NCI-H446 treated with DMSO at 0.1 percent for 48 hours (cell line): ENCODE results near the gene ENTREP1.

Experiments
- DNase-seq: peaks from one replicate; lab custom pipeline; 2025; lab: John Stamatoyannopoulos, UW

Gene ENTREP1

DNA sequence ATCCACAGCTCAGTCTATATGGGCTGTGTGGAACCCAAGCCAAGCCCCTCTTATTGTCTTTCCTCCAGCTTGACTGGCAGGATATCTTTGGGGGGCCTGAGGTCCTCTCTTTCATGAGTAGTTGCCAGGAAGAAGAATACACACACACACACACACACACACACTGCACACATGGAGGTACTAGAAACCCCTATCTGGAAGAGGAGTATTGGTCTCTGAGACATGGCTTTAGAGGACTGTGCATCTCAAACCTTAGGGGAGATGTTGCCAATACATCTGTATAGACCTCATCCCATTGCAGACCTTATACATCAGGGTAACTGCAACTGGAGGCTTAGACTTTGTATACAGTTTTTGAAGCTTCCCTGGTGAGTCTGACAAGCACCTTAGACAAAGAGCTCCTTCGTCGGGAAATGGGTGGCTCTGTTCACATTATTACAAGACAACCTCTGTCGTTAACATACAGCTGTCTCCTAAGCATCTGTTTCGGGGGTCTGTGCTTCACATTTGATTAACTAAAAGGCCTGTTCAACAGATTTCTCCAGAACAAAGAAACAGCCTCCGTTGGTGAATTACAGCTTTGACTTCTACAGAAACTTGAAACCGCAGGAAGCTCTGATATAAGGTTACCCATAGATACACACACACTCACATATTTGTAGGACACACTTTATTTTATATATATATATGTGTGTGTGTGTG lies 5.5 kb upstream of the ENTREP1 start:
- no peak for DNase-seq

DNA sequence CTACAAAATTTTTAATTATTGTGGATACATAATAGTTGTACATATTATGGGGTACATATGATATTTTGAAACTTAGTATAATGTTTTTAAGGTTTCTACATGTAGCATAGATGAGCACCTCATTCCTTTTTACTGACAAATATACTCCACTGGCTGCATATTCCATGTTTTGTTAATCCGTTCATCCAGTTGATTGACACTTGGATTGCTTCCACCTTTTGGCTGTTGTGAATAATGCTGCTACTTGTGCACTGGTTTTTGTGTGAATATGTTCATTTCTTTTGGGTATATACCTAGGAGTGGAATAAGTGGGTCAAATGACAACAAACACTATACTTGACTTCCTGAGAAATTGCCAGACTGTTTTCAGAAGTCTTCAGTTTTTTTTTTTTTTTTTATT lies 2.8 kb upstream of the ENTREP1 start:
- no peak for DNase-seq

DNA sequence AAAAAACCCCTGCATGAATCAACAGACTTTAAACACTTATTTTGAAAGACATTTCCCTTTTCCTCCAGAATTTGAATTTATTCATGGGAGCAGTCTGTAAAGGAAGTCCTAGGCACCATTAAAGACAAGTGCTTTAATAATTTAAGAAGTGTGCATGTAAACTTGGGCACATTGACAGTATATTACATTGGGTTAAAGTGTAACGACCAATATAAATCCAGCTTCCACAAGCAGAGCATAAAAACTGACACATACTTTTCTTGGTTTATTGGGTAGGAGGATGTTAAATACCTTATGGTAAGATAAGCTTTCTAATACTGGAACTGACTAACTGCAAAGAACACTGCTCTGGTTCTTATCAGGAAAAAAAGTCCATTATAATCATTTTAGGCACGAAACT lies 1.2 kb upstream of the ENTREP1 start:
- DNase-seq = no peak

DNA sequence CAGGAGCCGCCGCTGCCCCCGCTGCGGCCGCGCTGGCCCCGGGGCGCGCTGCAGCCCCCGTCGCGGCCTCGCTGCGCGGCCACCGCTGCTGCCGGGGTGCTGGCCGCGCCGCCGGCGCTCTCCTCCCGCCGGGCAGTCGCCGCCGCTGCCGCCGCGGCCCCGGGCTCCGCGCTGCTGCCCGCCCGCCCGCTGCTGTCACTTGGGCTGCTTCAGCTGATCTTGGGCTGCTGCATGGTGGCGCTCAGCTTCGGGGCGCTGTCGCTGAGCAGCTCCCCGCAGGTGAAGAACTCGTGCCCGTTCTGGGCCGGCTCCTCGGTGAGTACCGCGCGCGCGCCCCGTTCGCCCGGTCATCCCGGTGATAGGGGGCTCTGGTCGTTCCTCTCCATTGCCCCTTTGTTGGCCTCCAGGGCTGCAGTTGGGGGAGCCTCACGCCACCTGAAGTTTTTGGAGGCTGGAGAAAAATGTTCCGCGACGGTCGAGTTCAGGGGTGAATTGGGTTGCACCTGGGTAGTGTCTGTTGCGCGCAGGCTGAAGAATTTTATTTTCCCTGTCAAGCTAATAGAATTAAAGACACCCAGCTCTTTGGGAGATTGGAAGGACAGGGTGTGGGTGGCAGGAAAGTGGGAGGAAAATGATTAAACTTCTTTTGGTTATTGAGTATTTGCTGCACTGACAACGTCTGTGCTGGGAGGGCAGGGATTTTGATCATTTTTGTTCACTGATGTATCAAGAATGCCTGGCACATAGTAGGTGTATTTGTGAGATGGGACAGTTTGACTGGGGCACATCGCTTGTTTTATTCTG lies 596 bp downstream of the ENTREP1 start:
- DNase-seq = no peak

DNA sequence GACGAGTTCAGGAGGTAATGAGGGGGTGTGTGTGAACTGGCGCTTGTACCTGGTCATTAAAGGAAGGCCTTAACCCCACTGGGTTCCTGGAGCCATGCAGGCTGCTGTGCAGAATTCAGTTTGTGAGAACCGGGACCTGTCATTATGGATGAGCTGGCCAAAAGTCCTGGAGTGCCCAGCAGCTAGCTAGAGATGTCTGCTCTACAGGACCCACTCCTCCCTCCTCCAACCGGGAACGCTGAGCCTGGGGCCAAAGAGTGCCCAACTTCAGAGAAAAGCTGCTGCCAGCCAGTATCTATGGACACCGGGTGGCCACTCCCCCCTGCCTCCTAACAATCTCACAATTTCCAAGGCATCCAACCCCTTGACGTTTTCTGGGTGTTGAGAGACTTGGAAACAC lies 1.2 kb downstream of the ENTREP1 start:
- DNase-seq = no peak

DNA sequence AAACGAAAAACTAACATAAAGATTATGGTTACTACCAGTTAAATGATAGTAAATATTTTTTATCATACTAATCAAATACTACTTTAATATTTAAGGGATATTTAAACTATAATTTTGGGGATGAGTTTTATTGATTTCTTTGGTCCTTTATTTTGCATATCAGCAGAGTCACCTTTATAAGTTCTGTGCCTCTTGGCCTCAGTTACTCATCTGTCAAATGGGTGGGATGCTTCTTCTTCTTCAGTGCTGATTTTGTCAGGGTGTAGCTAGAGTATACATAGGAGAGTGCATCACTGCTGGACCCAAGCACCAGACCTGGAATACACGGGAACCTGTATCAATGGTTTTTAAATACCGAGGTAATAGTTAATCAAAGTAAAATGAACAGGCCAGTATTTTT lies 5.6 kb downstream of the ENTREP1 start:
- DNase-seq = no peak

DNA sequence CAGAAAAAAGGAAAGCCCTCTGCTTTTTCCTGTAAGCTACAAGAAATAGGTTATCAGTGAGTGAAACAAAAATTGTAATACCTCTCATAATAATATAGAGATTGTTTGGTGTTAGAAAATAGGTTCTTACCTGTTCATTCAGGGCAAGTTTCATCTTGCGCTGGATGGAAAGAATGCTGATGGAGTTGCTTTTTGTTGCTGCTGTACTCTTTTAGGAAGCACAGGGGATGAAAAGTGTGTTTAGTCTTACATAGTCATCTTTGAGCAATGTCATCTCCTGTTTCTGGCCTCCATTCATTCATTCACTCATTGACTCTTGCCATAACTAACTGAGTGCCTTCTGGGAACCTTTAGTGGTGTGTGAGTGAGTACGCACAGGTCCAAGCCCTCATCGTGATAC lies 6.4 kb downstream of the ENTREP1 start:
- DNase-seq = no peak

DNA sequence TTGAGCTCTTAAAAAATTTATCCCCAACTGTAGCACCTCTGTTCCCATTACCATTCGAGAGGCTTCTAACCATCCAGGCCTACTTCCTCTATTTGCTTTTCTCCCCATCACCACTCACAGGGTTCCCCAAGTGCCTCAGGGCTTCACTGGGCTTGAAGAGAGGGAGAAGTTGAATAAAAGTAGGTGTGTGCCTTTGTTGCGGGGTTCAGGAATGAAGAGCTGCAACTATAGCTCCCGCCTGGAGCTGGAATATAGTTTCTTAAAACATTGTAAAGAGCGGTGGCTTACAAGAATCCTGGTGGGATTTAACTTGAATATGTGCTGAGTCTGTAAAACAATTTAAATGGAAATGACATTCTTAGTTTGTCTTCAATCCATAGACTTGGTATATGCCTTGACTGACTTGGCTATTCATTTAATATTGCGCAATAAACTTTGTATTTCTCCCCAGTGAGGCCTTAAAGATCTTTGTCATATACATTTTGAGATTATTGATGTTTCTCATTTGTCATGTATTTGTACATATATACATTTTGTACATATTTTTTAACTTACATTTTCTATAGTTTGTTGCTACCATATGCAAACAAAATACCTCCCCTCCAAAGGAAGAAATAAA lies 7.2 kb downstream of the ENTREP1 start:
- no peak for DNase-seq

DNA sequence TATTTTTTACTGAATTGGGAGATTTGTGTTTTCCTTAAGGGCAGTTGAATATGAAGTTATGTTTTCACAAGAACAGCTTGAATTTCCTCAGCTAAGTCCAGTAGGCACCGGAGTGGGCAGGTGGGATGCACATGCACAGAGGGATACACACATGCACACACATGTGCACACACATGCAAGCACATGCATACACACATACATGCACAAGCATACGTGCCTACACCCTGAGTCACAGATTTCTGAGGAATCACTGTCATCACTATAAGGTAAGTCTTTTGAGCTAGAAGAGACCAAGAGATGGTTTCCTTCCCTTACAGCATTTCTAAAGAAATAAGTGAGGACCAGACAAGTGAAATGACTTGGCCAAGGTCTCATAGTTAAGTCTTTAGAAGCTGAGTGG lies 8.7 kb downstream of the ENTREP1 start:
- DNase-seq = no peak

DNA sequence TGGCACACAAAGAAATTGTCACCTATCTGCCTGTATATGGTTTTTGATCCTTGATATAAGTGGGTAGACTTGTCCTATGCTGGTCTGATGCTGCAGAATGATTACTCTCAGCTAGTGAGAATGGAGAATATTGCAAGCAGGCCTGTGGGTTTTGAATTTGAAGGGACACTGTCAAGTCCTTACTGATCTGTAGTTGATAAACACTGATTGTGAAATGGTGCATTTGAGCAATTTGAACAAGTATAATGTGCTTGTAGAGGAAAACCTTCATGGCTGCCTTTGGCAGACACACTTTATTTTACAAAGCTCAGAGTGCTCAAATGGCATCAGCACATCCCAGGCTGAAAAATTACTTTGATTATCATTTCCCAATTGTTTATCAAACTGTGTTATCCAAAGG lies 9.3 kb downstream of the ENTREP1 start:
- no peak for DNase-seq

DNA sequence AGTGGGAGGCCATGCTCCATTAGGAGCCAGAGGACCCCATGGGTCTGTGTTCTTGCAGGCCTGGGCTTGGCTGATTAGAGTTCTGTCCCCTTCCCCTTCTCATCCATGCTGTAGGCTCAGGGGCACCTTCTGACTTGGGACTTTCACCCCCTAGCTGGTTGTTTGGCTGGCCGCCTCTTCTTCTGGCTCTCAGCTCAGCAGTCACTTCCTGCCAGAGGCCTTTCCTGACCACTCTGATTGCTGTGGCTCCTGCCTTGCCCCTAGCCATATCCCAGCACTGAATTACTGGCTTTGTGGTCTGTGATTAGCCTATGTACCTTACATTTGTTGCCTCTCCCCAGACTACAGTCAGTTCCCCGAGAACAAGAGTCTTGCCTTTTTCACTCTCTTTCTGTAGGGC lies 14.6 kb downstream of the ENTREP1 start:
- DNase-seq = no peak

DNA sequence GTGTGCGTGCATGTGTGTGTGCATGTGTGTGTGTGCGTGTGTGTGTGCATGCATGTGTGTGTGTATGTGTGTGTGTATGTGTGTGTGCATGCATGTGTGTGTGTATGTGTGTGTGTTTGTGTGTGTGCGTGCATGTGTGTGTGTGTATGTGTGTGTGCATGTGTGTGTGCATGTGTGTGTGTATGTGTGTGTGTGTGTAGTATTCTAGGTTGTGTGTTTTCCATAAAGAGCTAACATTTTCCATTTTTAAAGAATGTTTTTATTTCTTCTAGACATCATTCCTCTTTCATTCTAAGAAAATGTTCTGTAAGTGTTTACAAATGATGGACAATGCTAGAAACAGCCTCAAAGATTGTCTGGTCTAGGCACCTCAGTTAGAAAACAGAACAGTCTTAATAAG lies 15.6 kb downstream of the ENTREP1 start:
- DNase-seq = no peak

DNA sequence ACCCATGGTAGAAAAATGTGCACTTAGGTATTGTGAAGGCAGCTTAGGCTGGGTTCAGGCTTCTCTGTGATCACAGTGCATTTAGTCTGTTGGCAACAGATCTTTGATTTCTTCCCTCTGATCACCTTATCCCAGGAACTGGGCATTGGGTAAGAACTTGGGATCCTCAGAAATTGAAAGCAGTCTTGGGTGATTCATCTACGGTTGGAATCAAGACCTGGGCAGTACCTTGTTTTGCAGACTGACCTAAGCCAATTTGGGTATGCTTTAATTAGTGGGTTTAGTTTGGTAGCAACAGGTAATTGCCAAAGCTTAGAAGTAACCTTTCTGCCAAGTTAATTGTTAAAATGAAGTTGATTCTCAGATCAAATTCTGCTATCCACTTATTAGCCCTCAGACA lies 17.8 kb downstream of the ENTREP1 start:
- no peak for DNase-seq

DNA sequence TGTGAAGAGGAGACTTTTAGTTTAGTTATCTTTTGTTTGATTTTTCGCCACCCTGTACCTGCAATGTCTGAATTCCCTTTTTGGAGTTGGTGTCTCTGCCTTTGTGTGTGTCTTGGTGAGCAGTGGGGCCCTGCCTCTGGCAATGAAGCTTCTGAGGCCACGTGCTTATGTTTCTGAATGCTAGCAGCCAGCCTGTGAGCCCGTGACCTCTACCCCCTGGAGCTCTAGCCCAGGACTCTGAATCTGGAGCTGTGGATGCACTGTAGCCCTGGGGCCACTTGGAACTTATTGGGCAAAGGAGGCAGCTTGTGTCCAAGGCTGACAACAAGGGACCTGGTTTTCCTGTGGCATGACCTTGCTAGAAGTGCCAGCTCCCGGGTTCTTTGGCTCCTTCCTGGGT lies 19.4 kb downstream of the ENTREP1 start:
- DNase-seq = no peak

DNA sequence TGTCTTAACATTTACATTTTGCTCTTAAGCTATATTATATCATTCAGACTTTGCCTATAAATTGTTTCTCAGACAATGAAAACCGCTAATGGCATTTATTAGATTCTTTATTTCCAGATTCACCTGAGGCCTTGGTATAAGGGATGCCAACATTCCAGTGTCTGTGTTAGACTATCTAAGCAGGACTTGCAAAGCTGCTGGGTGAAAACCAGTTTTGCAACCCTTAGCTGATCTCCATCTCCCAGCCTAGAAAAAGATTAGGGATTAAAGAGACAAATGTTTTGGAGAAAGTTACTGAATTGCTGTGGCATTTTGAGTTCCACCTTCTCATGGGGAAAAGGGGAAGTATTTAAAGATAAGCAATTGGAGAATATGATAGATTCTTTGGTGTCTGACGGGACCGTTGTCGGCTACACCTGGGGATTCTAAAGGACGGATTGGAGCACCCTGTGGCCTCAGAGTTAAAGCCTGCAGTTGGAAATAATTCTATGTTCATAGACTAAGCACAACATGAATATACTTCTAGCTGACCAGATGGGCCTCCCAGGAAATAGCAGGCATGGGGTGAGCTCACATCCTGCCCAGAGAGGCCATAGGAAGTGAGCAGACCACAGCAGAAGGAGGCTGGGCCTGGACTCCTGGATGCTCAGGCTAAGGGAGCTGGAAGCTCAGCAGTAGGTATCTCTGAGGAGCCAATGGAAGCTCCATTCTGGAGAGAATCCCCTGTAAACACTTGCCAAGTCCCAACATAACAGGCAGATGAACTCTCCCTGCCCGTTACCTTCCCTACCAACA lies 21.8 kb downstream of the ENTREP1 start:
- no peak for DNase-seq

DNA sequence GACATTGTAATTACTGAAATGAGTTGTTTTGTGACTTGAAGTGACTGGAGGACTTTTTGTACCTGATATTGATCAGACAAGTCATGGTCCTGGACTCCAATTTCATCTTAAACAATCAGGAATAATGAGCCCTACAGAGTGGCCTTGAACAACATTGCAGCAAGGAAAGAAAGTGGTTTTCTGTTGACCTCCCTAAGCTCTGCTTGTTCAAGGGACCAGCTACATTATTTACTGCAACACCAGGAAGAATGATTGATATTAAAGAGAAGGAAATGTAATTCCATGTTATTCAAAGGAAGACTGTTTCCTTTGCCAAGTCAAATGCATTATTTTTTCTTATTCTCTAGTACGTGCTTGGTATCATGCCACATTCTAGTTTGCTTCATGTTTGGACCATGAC lies 22.6 kb downstream of the ENTREP1 start:
- no peak for DNase-seq

DNA sequence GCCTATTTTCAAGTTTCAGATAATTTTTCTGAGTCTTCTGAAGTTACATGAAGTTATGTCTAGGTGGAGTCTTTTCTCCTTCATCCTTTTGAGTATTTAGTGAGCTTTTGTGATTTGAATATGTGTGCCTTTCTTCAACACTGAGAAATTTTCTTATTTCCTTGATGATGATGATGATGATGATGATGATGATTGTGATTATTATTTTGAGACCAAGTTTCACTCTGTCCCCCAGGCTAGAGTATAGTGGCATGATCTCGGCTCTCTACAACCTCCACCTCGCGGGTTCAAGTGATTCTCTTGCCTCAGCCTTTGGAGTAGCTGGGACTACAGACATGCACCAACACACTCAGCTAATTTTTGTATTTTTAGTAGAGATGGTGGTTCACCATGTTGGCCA lies 26.2 kb downstream of the ENTREP1 start:
- DNase-seq = no peak

DNA sequence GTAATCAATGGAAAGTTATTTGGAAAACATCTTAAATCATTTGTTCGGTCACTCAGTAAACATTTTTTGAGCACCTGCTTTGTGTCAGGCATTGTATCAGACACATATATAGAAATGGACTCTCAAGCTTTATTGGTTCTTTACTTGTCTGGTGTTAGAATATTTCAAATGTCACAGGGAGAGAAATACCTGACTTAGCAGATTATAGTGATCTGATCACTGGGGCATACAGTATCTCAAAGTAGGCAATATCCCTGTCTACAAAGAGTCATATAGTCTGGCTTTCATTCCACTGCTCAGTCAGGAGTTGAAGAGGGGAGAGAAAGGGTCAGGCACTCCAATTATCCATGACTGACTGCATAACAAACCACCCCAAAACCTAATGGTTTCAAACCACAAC lies 30.2 kb downstream of the ENTREP1 start:
- DNase-seq = no peak

DNA sequence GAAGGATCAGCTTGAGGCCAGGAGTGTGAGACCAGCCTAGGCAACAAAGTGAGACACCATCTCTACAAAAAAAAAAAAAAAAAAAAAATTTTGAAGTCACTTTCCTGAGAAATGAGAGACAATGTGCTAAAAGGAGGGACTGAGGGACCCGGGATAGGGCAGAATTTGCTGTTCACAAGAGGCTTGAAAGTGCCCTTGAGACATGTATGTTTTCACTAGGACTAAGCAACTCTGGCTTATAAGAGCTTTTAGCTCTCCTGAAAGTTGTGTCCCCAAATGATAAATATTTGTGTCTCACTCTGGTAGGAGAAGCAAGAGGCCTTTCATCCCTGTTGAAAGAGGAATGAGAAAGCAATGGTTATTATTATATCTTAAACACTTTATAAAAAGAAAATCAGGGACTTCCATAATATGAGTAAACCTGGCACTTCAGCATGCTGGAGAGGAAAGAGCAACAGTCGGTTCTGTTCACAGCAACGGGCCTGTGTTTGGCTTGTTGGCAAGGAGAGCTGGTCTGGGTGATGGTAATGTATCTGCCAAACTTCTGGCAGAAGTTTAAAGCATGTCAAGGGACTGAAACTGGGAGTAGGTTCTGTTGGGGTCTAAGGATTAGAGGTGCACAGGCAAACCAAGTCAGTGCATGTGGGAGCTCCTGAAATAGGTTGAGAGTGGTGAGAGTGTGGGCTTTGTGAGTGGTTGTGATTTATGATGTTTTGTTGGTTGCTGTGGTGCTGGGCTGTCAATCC lies 32.2 kb downstream of the ENTREP1 start:
- DNase-seq = no peak

DNA sequence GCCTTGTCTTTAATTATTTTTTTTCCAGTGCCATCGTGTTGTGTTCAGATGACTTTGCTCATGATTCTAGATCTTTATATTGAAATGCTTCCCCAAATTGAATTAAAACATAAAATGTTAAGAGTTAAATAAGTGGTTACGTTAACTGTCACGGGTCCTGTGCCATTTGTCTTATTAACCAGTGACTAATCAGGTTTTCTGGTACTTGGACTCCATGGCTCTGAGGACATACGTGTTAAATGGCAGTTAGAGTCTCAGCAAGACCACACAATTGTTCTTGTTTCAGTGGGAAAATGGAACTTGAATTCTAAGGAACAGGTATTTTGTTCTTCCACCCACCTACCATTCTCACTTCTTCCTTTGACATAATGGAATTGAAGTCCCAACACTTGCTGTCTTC lies 32.8 kb downstream of the ENTREP1 start:
- DNase-seq = no peak

DNA sequence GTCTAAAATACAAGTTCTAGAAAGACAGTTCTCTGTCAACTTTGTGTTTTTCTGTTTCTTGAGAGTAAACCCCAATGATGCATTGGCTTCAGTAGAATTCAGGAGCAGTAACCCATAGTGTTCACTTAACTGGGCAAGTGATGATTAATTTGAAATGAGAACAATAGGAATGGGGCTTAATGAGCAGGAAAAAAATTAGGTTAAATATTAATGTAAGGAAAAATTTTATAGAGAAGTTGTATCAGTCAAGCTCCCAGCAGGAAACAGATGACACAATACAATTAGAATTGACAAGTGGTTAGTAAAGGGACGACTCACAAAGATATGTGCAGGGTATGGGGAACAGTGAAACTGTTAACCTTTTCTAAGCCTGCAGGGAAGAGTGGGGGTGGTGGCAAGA lies 38.2 kb downstream of the ENTREP1 start:
- no peak for DNase-seq
